Measurements from ENCODE around the gene ACTL6B.

DNA sequence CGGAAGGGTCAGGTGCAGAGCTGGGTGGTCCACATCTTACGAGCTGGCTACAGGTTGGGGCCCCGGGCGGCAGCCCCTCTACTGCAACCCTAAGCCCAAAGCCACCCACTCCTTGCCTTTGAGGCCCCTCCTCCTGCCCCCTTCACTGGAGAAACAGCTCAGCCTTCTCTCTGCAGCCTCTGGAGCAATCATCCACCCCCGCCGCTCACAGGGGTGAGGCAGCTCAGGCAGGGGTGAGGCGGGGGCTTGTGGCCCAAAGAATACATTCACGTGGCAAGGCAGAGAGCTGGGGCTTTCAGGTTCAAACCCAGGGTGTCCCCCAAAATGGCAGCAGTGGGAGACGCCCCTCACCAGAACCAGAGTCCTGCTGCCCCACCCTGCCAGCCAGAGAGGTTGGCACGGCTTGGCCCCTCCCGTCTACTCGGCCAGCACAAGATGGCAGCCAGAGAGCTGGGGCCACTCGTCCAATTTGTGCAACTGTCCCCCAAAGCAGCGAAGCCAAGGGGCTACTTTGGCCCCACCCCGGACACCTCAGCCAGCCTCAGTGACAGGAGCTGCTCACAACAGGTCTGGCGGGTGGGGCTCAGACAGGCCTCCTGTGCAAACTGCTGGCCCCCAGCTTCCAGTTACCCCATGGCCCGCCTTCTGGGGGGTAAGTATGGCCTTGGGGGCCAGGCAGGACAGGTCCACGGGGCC, 24.5 kb upstream of the ACTL6B start:
- TF ChIP-seq EZH2 (IDR thresholded peaks at IDR 0.05; ENCODE audit: borderline replicate concordance, low read depth, low read length) (no peak), ZNF274 (IDR thresholded peaks at IDR 0.05; ENCODE audit: borderline replicate concordance, low read depth, low read length) (no peak), NR2C1 (IDR thresholded peaks at IDR 0.05) (no peak), NR2C1 (tag; IDR thresholded peaks at IDR 0.05) (no peak), NFYB (IDR thresholded peaks at IDR 0.05; ENCODE audit: extremely low read depth, insufficient read length) (no peak), JUND (IDR thresholded peaks at IDR 0.05; ENCODE audit: borderline replicate concordance, low read depth, low read length) (no peak), JUND (tag; IDR thresholded peaks at IDR 0.05; ENCODE audit: borderline replicate concordance, low read depth, low read length) (no peak), GABPA (tag; conservative IDR thresholded peaks at IDR 0.05; ENCODE audit: low read depth) (no peak), GTF2A2 (tag; IDR thresholded peaks at IDR 0.05) (no peak)
- TF ChIP-seq, protein P1, sequence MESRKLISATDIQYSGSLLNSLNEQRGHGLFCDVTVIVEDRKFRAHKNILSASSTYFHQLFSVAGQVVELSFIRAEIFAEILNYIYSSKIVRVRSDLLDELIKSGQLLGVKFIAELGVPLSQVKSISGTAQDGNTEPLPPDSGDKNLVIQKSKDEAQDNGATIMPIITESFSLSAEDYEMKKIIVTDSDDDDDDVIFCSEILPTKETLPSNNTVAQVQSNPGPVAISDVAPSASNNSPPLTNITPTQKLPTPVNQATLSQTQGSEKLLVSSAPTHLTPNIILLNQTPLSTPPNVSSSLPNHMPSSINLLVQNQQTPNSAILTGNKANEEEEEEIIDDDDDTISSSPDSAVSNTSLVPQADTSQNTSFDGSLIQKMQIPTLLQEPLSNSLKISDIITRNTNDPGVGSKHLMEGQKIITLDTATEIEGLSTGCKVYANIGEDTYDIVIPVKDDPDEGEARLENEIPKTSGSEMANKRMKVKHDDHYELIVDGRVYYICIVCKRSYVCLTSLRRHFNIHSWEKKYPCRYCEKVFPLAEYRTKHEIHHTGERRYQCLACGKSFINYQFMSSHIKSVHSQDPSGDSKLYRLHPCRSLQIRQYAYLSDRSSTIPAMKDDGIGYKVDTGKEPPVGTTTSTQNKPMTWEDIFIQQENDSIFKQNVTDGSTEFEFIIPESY (CRISPR knock-in tag; IDR thresholded peaks at IDR 0.05) = no peak
- TF ChIP-seq, protein P2, sequence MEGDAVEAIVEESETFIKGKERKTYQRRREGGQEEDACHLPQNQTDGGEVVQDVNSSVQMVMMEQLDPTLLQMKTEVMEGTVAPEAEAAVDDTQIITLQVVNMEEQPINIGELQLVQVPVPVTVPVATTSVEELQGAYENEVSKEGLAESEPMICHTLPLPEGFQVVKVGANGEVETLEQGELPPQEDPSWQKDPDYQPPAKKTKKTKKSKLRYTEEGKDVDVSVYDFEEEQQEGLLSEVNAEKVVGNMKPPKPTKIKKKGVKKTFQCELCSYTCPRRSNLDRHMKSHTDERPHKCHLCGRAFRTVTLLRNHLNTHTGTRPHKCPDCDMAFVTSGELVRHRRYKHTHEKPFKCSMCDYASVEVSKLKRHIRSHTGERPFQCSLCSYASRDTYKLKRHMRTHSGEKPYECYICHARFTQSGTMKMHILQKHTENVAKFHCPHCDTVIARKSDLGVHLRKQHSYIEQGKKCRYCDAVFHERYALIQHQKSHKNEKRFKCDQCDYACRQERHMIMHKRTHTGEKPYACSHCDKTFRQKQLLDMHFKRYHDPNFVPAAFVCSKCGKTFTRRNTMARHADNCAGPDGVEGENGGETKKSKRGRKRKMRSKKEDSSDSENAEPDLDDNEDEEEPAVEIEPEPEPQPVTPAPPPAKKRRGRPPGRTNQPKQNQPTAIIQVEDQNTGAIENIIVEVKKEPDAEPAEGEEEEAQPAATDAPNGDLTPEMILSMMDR (IDR thresholded peaks at IDR 0.05 in 2 of 3, conservative IDR thresholded peaks at IDR 0.05 in 1 of 3; ENCODE audit: insufficient read depth in 2 of 3, low read depth in 1 of 3, low read length in 3 of 3) = no peak
- TF ChIP-seq, protein P3, sequence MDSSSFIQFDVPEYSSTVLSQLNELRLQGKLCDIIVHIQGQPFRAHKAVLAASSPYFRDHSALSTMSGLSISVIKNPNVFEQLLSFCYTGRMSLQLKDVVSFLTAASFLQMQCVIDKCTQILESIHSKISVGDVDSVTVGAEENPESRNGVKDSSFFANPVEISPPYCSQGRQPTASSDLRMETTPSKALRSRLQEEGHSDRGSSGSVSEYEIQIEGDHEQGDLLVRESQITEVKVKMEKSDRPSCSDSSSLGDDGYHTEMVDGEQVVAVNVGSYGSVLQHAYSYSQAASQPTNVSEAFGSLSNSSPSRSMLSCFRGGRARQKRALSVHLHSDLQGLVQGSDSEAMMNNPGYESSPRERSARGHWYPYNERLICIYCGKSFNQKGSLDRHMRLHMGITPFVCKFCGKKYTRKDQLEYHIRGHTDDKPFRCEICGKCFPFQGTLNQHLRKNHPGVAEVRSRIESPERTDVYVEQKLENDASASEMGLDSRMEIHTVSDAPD (CRISPR knock-in tag; IDR thresholded peaks at IDR 0.05) = no peak

Measured in K562 (cell line).